Fibroblast of lung (primary cell): ENCODE measurements around the gene TAF3. TPM values are rescaled to one million over a fixed set of nuclear protein-coding genes. Genes with fewer than 3 reads are reported as not detected.
A peak's percentile ranks its signal among the peaks of the same experiment; 100 is the strongest.

ENCODE experiments used
- DNase-seq, 2 donors: peaks; one replicate each; pipeline versions ENCODE4 v3.0.0 to v3.0.0-alpha.2; 2010; ENCODE audit warnings: low read depth in 2 of 2
- H2AFZ ChIP-seq: 2 replicates; pipeline ENCODE4 v1.5.1; 2012; ENCODE audit warnings: low read length, control low read depth, inconsistent platforms
- H3K27ac ChIP-seq: 2 replicates; pipeline ENCODE4 v1.5.1; 2011; ENCODE audit warnings: low read length, control low read depth; ENCODE audit not compliant: insufficient read depth
- H3K27me3 ChIP-seq: 2 replicates; pipeline ENCODE4 v1.5.1; 2011; ENCODE audit warnings: mild to moderate bottlenecking, low read length; ENCODE audit not compliant: control insufficient read depth, insufficient read depth
- H3K36me3 ChIP-seq: 2 replicates; pipeline ENCODE4 v1.5.1; 2011; ENCODE audit warnings: low read length; ENCODE audit not compliant: control insufficient read depth, insufficient read depth
- H3K4me1 ChIP-seq: 2 replicates; pipeline ENCODE4 v1.5.1; 2011; ENCODE audit warnings: low read length; ENCODE audit not compliant: control insufficient read depth, insufficient read depth; ENCODE audit errors: extremely low read depth
- H3K4me2 ChIP-seq: 2 replicates; pipeline ENCODE4 v1.5.1; 2011; ENCODE audit warnings: low read length, control low read depth; ENCODE audit not compliant: insufficient read depth; ENCODE audit errors: extremely low read depth
- H3K4me3 ChIP-seq, 4 experiments: fragments of 200-600 bp in 1 of 4; sonication (generic) in 1 of 4; replicated peaks in 1 of 4; 2 replicates each; pipeline ENCODE4 v1.5.1; 2011 to 2016; ENCODE audit warnings: low read length in 4 of 4, low read depth in 3 of 4, mild to moderate bottlenecking in 3 of 4, control low read depth in 2 of 4, inconsistent platforms in 1 of 4, mixed read lengths in 1 of 4; ENCODE audit not compliant: insufficient read depth in 1 of 4; ENCODE audit errors: control extremely low read depth in 1 of 4
- H3K79me2 ChIP-seq: 2 replicates; pipeline ENCODE4 v1.5.1; 2012; ENCODE audit warnings: mild to moderate bottlenecking, low read length, inconsistent platforms; ENCODE audit not compliant: control insufficient read depth, insufficient read depth
- H3K9ac ChIP-seq: 2 replicates; pipeline ENCODE4 v1.5.1; 2011; ENCODE audit warnings: mild to moderate bottlenecking, low read length, control low read depth; ENCODE audit not compliant: insufficient read depth
- H3K9me3 ChIP-seq: 2 replicates; pipeline ENCODE4 v1.5.1; 2012; ENCODE audit warnings: low read depth, low read length; ENCODE audit not compliant: control insufficient read depth, insufficient read depth
- H4K20me1 ChIP-seq: 2 replicates; pipeline ENCODE4 v1.5.1; 2011; ENCODE audit warnings: low read length; ENCODE audit not compliant: control insufficient read depth, insufficient read depth; ENCODE audit errors: extremely low read depth
- EZH2 ChIP-seq: IDR thresholded peaks from 2 replicates; pipeline ENCODE4 v1.5.1; 2012; ENCODE audit warnings: low read length, control low read depth, mild to moderate bottlenecking; ENCODE audit errors: missing control alignments
- polyA plus RNA-seq, 2 donors: library from polyadenylated mRNA; depleted of rRNA in 1 of 2; stranded (reverse) in 1 of 2; unstranded in 1 of 2; fragments of >200 nt; gene quantifications; 2 replicates each; pipeline ENCODE4 v1.2.1, GENCODE V29; 2011 to 2012; ENCODE audit warnings: missing spikeins in 1 of 2
- total RNA-seq: library from RNA; depleted of rRNA; stranded (reverse); fragments of >200 nt; gene quantifications from 2 replicates; pipeline ENCODE4 v1.2.1, GENCODE V29; 2014
- TF ChIP-seq, protein P1 (sequence below), 2 donors: IDR thresholded peaks in 1 of 2; conservative IDR thresholded peaks in 1 of 2; 1 replicate in 1 of 2; 2 replicates in 1 of 2; pipeline ENCODE4 v1.5.1; 2011 to 2012; ENCODE audit warnings: low read length in 2 of 2, control low read depth in 1 of 2, inconsistent platforms in 1 of 2, low read depth in 1 of 2, mild to moderate bottlenecking in 1 of 2

Gene TAF3
- total and polyA plus RNA-seq, 2 donors (not counting 1 experiment from before 2014, with no cell fraction given) = 2.1 to 4.0 TPM

DNA sequence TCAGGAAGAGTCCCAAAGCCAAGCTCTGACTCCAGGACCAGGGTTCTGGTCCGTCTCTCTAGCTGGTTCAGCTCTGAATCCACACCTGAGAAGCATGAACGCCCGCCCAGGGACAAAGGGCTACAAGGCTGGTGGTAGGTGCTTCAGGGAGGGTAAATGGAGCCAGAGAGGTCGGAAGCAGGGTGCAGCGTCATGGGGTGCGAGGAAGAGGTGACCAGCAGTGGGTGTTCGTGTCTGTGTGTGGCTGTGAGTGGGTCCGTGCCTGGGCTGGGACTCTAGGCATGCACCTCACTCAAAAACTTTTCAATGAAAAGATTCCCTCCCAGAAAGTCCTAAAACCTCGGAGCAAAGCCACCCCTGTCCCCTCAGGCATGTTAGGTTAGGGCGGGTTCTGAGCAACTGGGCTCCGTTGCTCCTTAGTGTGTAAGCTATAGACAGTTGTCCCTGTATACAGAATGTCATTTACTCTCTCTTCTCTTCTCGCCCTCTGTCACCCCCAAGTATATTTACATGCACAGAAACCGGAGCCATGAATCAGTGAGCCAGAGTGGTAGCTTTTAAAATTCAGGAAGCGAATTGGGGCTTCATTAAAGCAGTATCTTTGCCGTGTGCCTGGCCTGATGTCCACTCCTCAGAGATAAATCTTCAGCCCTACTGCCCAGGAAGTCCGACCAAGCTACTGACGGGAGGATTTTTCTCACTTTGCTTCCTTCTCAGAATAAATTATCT lies 223.9 kb downstream of the TAF3 start:
- Histone ChIP-seq H2AFZ (no peak overlapping the region), H3K4me3 (no peak overlapping the region), H4K20me1 (no peaks in the 10 kb centered on the region), H3K27me3 (peaks cover 89% of the 10 kb centered on the region), H3K9me3 (no peaks in the 10 kb centered on the region), H3K4me2 (no peak overlapping the region), H3K27ac (no peak overlapping the region), H3K9ac (no peak overlapping the region), H3K36me3 (no peaks in the 10 kb centered on the region), H3K79me2 (no peaks in the 10 kb centered on the region), H3K4me1 (no peaks in the 10 kb centered on the region)
- DNase-seq = no peak
- TF ChIP-seq, protein P1, sequence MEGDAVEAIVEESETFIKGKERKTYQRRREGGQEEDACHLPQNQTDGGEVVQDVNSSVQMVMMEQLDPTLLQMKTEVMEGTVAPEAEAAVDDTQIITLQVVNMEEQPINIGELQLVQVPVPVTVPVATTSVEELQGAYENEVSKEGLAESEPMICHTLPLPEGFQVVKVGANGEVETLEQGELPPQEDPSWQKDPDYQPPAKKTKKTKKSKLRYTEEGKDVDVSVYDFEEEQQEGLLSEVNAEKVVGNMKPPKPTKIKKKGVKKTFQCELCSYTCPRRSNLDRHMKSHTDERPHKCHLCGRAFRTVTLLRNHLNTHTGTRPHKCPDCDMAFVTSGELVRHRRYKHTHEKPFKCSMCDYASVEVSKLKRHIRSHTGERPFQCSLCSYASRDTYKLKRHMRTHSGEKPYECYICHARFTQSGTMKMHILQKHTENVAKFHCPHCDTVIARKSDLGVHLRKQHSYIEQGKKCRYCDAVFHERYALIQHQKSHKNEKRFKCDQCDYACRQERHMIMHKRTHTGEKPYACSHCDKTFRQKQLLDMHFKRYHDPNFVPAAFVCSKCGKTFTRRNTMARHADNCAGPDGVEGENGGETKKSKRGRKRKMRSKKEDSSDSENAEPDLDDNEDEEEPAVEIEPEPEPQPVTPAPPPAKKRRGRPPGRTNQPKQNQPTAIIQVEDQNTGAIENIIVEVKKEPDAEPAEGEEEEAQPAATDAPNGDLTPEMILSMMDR (conservative IDR thresholded peaks at IDR 0.05 in 1 of 2, IDR thresholded peaks at IDR 0.05 in 1 of 2; ENCODE audit: low read depth in 1 of 2, low read length in 2 of 2) = no peak
- peak; percentile 83 for TF ChIP-seq EZH2

DNA sequence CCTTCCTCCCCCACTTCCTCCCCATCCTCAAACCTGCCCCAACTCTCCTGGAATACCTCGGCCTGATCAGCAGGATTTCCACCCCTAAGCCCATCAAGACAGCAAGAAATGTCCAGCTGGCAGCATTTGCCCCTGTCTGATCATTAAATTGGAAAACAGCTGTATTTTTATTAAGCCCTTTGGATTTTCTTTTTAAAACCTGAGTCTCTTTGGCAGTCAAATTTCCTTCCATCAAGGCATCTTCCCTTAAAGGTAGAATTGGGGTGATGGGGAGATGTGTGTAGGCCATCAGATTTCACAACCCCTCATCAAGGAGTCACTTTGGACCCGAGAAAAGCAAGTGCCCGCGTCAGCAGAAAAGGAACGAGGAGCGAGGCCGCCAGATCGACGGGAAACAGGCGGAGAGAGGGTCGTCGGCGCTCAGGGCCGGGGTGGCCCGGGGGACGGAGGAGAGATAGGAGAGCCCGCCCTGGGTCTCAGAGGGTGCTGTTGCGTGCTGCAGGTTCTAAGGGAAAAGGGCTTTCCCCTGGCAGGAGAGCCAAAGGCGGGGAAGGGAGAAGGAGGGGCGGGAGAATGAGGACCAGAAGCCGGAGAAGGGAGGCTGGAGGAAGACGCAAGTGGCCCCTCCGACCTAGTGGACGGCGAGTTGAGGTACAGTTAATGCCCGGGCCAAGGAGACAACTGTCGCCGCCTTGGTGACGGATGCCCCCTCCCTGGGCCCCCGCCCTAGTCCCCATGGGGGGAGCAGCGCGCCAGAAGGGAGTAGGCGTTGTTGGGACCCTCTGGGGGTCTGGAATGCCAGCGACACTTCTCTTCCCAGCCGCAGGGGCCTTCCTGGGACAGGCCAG lies 224.6 kb downstream of the TAF3 start:
- no peak for DNase-seq
- H3K27me3 ChIP-seq = peaks cover 90% of the 10 kb centered on the region
- H3K4me1 ChIP-seq = no peaks in the 10 kb centered on the region
- no peak overlapping the region for H3K27ac ChIP-seq
- no peak overlapping the region for H2AFZ ChIP-seq
- no peaks in the 10 kb centered on the region for H3K9me3 ChIP-seq
- H3K36me3 ChIP-seq = no peaks in the 10 kb centered on the region
- H4K20me1 ChIP-seq = no peaks in the 10 kb centered on the region
- no peak overlapping the region for H3K4me3 ChIP-seq
- H3K9ac ChIP-seq = no peak overlapping the region
- H3K79me2 ChIP-seq = no peaks in the 10 kb centered on the region
- TF ChIP-seq EZH2 = peak; percentile 24
- TF ChIP-seq, protein P1 (conservative IDR thresholded peaks at IDR 0.05 in 1 of 2, IDR thresholded peaks at IDR 0.05 in 1 of 2; ENCODE audit: low read depth in 1 of 2, low read length in 2 of 2) = no peak
- no peak overlapping the region for H3K4me2 ChIP-seq

DNA sequence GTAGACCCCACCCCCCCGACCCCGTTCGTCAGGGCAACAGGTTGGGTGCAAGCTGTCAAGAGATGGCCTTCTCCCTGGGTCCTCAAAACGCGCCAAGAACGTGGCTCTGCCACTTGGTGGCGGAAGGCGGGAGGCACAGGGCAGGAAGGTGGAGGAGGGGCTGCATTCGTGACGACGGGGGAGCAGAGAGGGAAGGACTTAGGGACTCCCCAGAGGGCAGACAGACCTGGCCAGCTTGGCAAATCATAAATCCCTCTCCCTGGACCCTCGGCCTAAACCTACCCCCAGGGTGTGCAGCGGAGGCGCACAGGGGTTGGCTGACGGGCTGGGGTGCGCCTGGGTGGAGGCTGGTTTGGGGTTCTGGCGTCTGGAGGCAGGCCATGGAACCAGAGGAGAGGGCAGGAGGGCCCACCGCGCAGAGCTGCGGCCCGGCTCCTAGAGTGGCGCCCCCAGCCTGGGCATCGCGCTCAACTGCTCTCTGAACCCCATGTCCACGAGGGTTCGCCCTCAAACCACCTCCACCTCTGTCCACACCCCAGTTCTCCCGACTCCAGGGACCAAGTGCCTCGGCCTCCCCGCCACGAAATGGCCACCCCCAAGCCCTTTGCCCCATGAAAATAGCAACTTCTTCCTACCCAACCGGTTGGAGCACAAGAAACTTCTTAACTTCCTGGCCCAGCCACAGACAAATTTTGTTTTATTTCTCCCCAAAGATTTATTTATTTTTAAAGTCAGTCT lies 225.4 kb downstream of the TAF3 start:
- H4K20me1 ChIP-seq = no peaks in the 10 kb centered on the region
- no peak overlapping the region for H3K4me3 ChIP-seq
- H3K9me3 ChIP-seq = no peaks in the 10 kb centered on the region
- DNase-seq = no peak
- H3K27me3 ChIP-seq = peaks cover 90% of the 10 kb centered on the region
- TF ChIP-seq EZH2 = peak; percentile 77
- TF ChIP-seq, protein P1 (conservative IDR thresholded peaks at IDR 0.05 in 1 of 2, IDR thresholded peaks at IDR 0.05 in 1 of 2; ENCODE audit: low read depth in 1 of 2, low read length in 2 of 2) = no peak
- H2AFZ ChIP-seq = no peak overlapping the region
- H3K79me2 ChIP-seq = no peaks in the 10 kb centered on the region
- no peaks in the 10 kb centered on the region for H3K4me1 ChIP-seq
- H3K9ac ChIP-seq = no peak overlapping the region
- no peaks in the 10 kb centered on the region for H3K36me3 ChIP-seq
- H3K4me2 ChIP-seq = no peak overlapping the region
- no peak overlapping the region for H3K27ac ChIP-seq
